Activated naive CD8-positive, alpha-beta T cell treated with anti-CD3 and anti-CD28 coated beads, Interleukin-2, amount 50 U/mL, for 16 hours (primary cell): ENCODE data around the gene UBXN7.
"Not testable (repeated sequence)": the region's sequence is repeated elsewhere in the genome, so short reads cannot be mapped to it uniquely, and the experiment has no call there.

Experiments used
- DNase-seq: peaks from one replicate; pipeline ENCODE4 v3.0.0-alpha.2; 2020; ENCODE audit warnings: low read depth, low spot score

The UBXN7 gene

DNA sequence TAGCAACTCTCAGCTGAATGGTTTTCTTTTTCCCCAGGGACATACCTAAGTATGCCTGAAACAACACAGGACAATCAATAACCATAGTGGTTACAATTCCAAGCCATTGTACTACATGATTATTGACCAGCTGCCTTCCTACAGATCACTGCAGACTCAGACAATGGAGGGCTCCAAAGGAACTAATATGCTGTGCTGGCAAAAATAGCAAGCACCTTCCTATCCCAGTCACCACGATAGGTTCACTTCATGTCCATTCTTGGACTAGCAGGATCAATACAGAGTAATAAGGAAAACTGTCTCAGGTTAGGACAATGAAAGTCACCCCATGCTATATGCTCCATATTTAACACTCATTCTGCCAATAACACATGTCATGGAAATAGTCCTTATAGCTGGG is 76.6 kb downstream of the UBXN7 start:
- no peak for DNase-seq

DNA sequence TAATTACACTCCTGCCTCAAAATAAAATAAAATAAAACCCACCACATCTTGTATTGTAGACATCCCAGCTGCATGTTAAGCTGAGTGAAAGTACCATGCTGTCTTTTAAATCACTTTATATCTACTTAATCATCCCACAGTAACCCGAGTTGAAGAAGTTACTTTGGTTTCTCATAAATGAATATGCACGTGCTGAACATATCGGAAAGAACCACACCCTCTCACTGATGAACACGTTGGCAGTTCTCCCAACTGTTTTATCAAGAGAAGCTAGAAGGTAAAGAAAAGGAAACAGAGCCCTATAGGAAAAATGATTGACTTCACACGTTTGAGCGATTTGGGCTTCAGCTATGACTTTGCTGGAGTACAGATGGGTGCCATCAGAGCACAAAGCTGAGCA is 78.1 kb downstream of the UBXN7 start:
- no peak for DNase-seq

DNA sequence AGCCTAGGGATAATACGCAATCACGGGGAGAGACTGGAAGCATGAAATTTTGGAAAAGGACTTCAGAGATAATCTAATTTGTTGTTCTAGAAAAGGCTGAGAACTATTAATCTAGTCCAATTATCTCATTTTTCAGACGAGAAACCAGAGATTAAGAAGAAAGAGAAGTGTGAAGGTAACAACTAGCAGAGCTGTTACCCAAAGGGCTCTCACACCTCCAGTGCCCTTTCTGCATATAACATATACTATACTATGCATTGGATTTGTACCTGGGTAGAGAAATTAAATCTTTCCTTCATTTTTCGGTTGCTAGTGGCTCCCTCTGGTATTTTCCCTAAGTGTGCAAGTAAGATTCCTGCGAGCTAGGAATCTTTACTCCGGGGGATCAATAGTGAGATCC is 80.7 kb downstream of the UBXN7 start:
- no peak for DNase-seq

- no peak for DNase-seq
These were observed 82.2 kb downstream of the UBXN7 start for GRCh38 chr3:196350067-196350466.

GRCh38 chr3:196348698-196349097 is 83.5 kb downstream of the UBXN7 start:
- DNase-seq: no peak

DNA sequence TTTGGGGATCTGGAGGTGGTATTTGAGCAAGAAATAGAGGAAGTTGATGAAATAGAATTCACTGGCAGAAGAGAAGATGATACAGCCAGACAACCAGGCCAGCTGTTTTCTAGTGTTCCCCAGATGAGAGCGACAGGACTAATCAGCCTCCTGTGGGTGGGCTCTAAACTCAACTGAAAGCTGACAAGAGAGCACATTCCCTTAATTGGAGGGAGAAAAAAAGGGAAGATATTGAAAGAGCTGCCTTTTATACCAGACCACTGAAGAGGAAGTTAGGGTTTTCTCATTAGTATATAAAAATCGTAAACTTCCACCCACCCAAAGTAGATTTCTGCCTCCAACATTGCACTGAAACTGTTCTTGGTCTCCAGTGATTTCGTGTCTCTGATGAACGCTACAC is 87.6 kb downstream of the UBXN7 start:
- no peak for DNase-seq

DNA sequence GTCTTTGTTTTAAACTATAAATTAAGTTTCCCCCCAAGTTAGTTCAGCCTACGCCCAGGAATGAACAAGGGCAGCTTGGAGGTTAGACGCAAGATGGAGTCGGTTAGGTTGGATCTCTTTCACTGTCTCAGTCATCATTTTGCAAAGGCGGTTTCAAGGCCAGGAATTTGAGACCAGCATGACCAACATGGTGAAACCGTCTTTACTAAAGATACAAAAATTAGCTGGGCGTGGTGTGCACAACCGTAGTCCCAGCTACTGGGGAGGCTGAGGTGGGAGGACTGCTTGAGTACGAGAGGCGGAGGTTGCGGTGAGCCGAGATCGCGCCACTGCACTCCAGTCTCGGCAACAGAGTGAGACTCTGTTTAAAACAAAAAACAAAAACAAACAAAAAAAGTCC is 88.3 kb downstream of the UBXN7 start:
- DNase-seq: not testable (repeated sequence)

DNA sequence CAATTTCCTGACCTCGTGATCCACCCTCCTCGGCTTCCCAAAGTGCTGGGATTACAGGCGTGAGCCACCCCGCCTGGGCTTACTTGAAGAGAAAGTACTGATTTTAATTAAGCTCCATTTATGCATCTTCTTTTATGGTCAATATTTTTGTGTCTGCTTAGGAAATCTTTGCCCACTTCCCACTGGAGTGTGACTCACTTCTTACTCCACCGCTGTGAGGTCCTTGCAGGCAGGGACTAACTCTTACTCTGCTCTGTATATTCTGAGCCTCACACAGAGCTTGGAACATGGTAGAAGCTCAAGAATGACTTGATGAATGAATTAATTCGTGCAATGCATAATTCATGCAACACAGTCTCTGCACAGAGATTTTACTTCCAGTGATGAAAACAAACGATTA is 91.1 kb downstream of the UBXN7 start:
- no peak for DNase-seq

DNA sequence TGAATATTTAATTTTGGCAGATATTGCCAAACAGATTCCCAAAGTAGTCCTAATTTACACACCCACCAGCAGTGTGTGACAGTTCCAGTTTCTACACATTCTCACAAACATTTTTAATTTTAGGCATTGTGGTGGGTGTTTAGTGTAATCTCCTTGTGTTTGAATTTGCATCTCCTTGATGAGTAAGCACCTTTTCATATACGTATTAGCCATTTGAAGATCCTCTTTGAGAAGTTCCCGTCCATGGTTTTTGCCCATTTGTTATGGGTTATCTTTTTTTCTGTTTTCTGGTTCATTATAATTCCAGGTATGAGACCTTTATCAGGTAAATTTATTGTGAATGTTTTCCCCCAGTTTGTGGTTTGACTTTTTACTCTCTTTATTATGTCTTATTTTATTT is 91.8 kb downstream of the UBXN7 start:
- no peak for DNase-seq

DNA sequence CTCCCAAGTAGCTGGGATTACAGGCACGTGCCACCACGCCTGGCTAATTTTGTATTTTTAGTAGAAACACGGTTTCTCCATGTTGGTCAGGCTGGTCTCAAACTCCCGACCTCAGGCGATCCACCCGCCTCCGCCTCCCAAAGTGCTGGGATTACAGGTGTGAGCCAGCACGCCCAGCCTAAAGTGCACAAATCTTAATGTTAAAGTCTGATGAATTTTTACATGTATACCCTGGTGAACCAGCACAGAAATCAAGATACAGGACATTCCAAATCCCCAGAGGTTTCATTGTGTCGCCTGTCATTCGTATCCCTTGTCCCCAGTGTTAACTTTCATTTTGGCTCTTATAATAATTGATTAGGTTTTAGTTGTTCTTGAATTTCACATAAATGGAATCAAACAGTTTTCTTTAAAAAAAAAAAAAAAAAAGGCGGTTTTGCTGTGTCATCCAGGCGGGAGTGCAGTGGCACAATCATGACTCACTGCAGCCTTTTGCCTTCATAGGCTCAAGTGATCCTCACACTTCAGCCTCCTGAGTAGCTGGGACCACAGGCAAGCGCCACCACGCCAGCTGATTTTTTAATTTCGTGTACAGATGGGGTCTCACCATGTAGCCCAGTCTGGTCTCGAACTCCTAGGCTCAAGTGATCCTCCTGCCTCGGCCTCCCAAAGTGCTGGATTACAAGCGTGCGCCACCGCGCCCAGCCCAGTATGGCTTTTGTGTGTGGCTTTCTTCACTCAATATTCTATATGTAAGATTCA is 92.6 kb downstream of the UBXN7 start:
- no peak for DNase-seq

DNA sequence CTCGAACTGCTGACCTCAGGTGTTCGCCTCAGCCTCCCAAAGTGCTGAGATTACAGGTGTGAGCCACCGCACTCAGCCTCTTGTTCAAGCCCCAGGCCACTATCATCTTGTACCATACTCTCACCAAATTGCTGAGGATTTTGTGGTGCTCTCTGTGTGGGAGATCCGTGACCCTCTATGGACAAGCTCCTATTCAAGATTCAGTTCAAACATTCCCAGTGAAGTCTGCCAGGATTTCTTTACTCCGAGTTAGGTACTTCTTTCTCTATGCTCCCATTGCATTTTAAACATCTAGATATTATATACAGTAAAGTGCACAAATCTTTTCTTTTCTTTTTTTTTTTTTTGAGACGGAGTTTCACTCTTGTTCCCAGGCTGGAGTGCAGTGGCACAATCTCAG is 93.2 kb downstream of the UBXN7 start:
- DNase-seq: no peak

GRCh38 chr3:196336319-196337145 is 95.7 kb downstream of the UBXN7 start:
- no peak for DNase-seq

- DNase-seq: no peak
These were observed 96.7 kb downstream of the UBXN7 start for GRCh38 chr3:196335503-196335948.

DNA sequence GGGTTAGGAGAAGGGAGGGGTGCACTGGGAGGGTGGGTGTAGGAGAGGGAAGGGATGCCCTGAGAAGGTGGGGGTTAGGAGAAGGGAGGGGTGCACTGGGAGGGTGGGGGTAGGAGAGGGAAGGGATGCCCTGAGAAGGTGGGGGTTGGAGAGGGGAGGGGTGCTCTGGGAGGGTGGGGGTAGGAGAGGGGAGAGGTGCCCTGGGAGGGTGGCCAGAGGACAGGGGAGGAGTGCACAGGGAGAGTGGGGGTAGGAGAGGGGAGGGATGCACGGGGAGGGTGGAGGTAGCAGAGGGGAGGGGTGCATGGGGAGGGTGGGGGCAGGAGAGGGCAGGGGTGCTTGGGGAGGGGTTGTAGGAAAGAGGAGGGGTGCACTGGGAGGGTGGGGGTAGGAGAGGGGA is 97.2 kb downstream of the UBXN7 start:
- no peak for DNase-seq

DNA sequence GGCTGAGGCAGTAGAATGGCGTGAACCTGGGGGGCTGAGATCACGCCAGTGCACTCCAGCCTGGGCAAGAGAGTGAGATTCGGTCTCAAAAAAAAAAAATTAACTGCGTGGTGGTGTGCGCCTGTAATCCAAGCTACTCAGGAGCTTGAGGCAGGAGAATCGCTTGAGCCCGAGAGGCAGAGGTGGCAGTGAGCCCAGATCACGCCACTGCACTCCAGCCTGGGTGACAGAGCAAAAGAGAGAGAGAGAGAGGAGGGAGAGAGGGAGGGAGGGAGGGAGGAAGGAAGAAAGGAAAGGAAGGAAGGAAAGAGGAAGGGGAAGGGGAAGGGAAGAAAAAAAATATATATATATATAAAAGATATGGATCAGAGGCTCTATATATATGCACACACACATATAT is 100.1 kb downstream of the UBXN7 start:
- no peak for DNase-seq

DNA sequence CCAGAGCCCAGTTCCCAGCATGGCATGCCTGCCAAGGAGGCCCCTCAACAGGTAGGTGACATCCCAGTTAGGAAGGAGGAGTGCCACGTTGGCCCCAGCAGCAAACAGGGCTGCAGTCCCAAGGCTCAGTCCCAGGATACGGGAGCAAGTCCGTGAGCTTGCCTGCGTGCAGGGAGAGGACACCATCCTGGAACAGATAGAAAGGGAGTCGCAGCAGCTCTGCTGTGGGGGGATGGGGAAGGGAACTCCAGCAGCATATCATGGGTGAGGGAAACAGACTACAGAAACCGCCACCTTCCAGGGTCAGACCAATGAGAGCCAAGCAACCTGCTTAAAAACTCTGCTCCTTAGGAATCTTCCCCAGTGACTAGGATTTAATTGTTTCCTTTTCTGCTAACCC is 104.8 kb downstream of the UBXN7 start:
- no peak for DNase-seq

- no peak for DNase-seq
These were observed 105.3 kb downstream of the UBXN7 start for GRCh38 chr3:196326936-196327335.

GRCh38 chr3:196323691-196324090 is 108.5 kb downstream of the UBXN7 start:
- DNase-seq: no peak

DNA sequence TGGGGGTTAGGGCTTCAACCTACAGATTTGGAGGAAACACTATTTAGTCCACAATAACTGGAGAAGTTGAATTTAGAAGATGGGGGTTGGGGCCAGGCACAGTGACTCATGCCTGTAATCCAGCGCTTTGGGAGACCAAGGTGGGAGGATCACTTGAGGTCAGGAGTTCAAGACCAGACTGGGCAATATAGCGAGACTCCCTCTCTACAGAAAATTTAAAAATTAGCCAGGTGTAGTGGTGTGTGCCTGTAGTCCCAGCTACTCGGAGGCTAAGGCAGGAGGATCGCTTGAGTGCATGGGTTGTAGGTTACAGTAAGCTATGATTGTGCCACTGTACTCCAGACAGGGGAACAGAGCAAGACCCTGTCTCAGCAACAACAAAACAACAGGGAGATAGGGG is 109.2 kb downstream of the UBXN7 start:
- DNase-seq: no peak

DNA sequence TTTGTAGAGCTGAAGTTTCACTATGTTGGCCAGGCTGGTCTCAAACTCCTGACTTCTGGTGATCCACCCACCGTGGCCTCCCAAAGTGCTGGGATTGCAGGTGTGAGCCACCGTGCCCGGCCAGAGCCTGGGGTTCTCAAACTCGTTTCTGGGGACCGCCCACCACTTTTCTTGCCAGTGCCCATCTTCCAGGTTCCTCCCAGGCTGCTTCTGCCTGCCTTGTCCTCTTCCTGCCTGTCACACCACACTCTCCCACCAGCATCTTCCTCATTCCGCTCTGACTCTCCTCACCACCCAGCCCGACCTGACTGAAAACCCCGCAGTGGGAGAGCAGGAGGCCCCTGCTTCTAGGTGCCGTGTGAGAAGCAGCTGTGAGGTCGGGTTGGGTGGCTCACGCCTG is 111.1 kb downstream of the UBXN7 start:
- no peak for DNase-seq

GRCh38 chr3:196320137-196320536 is 112.1 kb downstream of the UBXN7 start:
- DNase-seq: no peak

DNA sequence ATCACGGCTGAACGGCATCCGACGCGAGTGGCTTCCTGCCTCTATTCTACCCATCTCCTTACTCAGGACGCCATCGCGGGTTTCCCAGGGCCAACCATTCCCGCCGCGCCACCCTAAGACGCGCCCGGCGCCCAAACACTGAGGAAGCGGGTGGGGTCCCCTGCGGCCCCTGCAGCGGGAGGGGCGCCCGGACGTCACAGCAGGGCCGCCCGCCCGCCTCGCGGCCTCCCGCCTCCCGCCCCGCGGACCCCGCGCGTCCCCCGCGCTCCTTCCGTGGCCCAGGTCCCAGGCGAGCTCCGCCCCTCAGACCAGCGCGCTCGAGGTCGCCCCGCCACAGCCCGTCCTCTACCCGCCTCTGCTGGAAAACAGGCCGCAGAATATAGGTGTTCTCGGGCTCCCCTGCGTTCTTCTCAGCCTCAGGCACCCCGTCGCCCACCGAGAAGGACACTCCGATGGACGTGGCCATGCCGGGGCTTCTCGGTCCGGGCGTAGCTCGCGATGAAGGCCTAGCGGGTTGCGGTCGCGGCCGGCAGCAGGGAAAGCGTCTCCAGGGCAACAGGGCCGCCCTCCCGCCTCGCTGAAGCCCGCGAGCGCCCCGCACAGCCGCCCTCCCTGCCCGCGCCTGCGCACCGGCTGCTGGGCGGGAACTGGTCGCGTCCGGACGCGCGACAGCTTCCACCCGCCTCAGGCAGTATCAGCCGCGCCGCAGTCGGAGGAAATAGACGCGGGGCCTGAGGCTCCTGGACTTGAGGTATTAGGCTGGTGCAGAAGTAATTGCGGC is 114.3 kb downstream of the UBXN7 start, which contains the start of gene DYNLT2B:
DYNLT2B (minus strand) TSS at position 554 of the 781 bp plus-strand sequence; CDS start at position 466, 88 bp downstream.
- DNase-seq: peak; percentile 72
